Astrocyte (in vitro differentiated cells and primary cell): ENCODE results near the gene FGGY. TPM values are rescaled to one million over a fixed set of nuclear protein-coding genes. Genes with fewer than 3 reads are reported as not detected.

Source experiments
- DNase-seq: peaks from one replicate; pipeline ENCODE4 v3.0.0-alpha.2; 2010; ENCODE audit warnings: low read depth
- FAIRE-seq: peaks from 2 replicates; lab custom pipeline; 2011; peaks lifted over from hg19 to GRCh38; lab: Jason Lieb, UNC
- H2AFZ ChIP-seq: 2 replicates; pipeline ENCODE4 v1.6.0; 2012; ENCODE audit warnings: low read depth, low read length, inconsistent platforms
- H3K27ac ChIP-seq: 2 replicates; pipeline ENCODE4 v1.5.1; 2011; ENCODE audit warnings: low read depth, low read length, inconsistent platforms
- H3K27me3 ChIP-seq: 2 replicates; pipeline ENCODE4 v1.6.0; 2011; ENCODE audit warnings: low read length, inconsistent platforms; ENCODE audit not compliant: insufficient read depth
- H3K36me3 ChIP-seq: 2 replicates; pipeline ENCODE4 v1.5.1; 2011; ENCODE audit warnings: low read length, inconsistent platforms; ENCODE audit not compliant: insufficient read depth
- H3K4me1 ChIP-seq: 2 replicates; pipeline ENCODE4 v1.5.1; 2011; ENCODE audit warnings: low read length, inconsistent platforms; ENCODE audit not compliant: insufficient read depth
- H3K4me2 ChIP-seq: 2 replicates; pipeline ENCODE4 v1.6.0; 2012; ENCODE audit warnings: low read length, inconsistent platforms
- H3K4me3 ChIP-seq: 2 replicates; pipeline ENCODE4 v1.5.1; 2011; ENCODE audit warnings: low read depth, mild to moderate bottlenecking, low read length, inconsistent platforms; ENCODE audit not compliant: insufficient read depth
- H3K79me2 ChIP-seq: 2 replicates; pipeline ENCODE4 v1.6.0; 2012; ENCODE audit warnings: mild to moderate bottlenecking, low read length, inconsistent platforms; ENCODE audit not compliant: insufficient read depth
- H3K9ac ChIP-seq: 2 replicates; pipeline ENCODE4 v1.6.0; 2012; ENCODE audit warnings: mild to moderate bottlenecking, low read length, inconsistent platforms
- H3K9me3 ChIP-seq: 2 replicates; pipeline ENCODE4 v1.5.1; 2012; ENCODE audit warnings: low read depth, mild to moderate bottlenecking, low read length, inconsistent platforms; ENCODE audit not compliant: insufficient read depth
- H4K20me1 ChIP-seq: 2 replicates; pipeline ENCODE4 v1.6.0; 2012; ENCODE audit warnings: low read length, inconsistent platforms; ENCODE audit not compliant: insufficient read depth
- H3K27ac Mint-ChIP-seq: one replicate; pipeline ENCODE4 v1.8.0; 2021; ENCODE audit warnings: mild to moderate bottlenecking, mixed read lengths; ENCODE audit not compliant: unreplicated experiment
- H3K27me3 Mint-ChIP-seq: one replicate; pipeline ENCODE4 v1.8.0; 2021; ENCODE audit warnings: low read depth, mixed read lengths; ENCODE audit not compliant: unreplicated experiment
- H3K36me3 Mint-ChIP-seq: one replicate; pipeline ENCODE4 v1.8.0; 2021; ENCODE audit warnings: low read depth, mixed read lengths; ENCODE audit not compliant: unreplicated experiment
- H3K4me1 Mint-ChIP-seq: one replicate; pipeline ENCODE4 v1.8.0; 2021; ENCODE audit warnings: low read depth, mixed read lengths; ENCODE audit not compliant: unreplicated experiment
- H3K4me3 Mint-ChIP-seq: one replicate; pipeline ENCODE4 v1.8.0; 2021; ENCODE audit warnings: mild to moderate bottlenecking, moderate library complexity, mixed read lengths; ENCODE audit not compliant: unreplicated experiment
- H3K9me3 Mint-ChIP-seq: one replicate; pipeline ENCODE4 v1.8.0; 2021; ENCODE audit warnings: mild to moderate bottlenecking, mixed read lengths; ENCODE audit not compliant: unreplicated experiment
- EZH2 ChIP-seq: IDR thresholded peaks from 2 replicates; pipeline ENCODE4 v1.6.1; 2012; ENCODE audit warnings: mild to moderate bottlenecking, low read length, inconsistent platforms; ENCODE audit not compliant: insufficient read depth
- total RNA-seq: library from RNA; stranded (reverse); gene quantifications from 2 replicates; pipeline ENCODE4 v1.2.1, GENCODE V29; 2021
- TF ChIP-seq, protein P1 (sequence below): IDR thresholded peaks from 2 replicates; pipeline ENCODE4 v1.5.1; 2011; ENCODE audit warnings: low read depth, mild to moderate bottlenecking, inconsistent platforms, low read length, moderate library complexity; ENCODE audit not compliant: insufficient read depth

Gene FGGY
- total RNA-seq, 1 donor from 2014 or later: 6.8 TPM

DNA sequence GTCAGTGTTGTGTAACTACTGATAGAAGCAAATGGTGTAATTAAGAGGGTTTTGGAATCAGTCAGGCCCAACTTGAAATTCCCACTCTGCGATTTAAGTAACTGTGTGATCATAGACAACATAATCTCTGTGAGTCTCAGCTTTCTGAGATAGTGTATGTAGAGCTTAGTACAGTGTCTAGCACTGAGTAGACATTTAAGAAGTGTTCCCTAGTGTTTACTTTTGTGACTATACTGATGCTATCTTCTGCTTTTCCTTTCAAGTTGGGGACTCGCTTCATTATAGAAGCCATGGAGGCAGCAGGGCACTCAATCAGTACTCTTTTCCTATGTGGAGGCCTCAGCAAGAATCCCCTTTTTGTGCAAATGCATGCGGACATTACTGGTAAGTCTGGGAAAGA lies 370.1 kb downstream of the FGGY start:
- TF ChIP-seq EZH2: no peak
- TF ChIP-seq, protein P1, sequence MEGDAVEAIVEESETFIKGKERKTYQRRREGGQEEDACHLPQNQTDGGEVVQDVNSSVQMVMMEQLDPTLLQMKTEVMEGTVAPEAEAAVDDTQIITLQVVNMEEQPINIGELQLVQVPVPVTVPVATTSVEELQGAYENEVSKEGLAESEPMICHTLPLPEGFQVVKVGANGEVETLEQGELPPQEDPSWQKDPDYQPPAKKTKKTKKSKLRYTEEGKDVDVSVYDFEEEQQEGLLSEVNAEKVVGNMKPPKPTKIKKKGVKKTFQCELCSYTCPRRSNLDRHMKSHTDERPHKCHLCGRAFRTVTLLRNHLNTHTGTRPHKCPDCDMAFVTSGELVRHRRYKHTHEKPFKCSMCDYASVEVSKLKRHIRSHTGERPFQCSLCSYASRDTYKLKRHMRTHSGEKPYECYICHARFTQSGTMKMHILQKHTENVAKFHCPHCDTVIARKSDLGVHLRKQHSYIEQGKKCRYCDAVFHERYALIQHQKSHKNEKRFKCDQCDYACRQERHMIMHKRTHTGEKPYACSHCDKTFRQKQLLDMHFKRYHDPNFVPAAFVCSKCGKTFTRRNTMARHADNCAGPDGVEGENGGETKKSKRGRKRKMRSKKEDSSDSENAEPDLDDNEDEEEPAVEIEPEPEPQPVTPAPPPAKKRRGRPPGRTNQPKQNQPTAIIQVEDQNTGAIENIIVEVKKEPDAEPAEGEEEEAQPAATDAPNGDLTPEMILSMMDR: no peak

GRCh38 chr1:59669752-59670312 lies 372.9 kb downstream of the FGGY start:
- peak overlapping the region; percentile 64 for H3K4me2 ChIP-seq
- no peaks in the 10 kb centered on the region for H3K79me2 ChIP-seq
- peaks cover 18% of the 10 kb centered on the region for H3K4me1 Mint-ChIP-seq
- H3K36me3 Mint-ChIP-seq: peaks cover 14% of the 10 kb centered on the region
- peak; percentile 50 for FAIRE-seq
- H3K9me3 ChIP-seq: peaks cover 9% of the 10 kb centered on the region
- no peak overlapping the region for H3K4me3 ChIP-seq
- peak overlapping the region; percentile 16 for H2AFZ ChIP-seq
- peaks cover 12% of the 10 kb centered on the region for H3K4me1 ChIP-seq
- H3K27ac Mint-ChIP-seq: peak overlapping the region; percentile 41
- TF ChIP-seq EZH2: no peak
- TF ChIP-seq, protein P1: no peak
- peak; percentile 66 for DNase-seq
- no peaks in the 10 kb centered on the region for H4K20me1 ChIP-seq
- no peak overlapping the region for H3K4me3 Mint-ChIP-seq
- peaks cover 18% of the 10 kb centered on the region for H3K9me3 Mint-ChIP-seq
- no peak overlapping the region for H3K27ac ChIP-seq
- H3K9ac ChIP-seq: peak overlapping the region; percentile 6
- no peaks in the 10 kb centered on the region for H3K36me3 ChIP-seq
- no peaks in the 10 kb centered on the region for H3K27me3 ChIP-seq
- H3K27me3 Mint-ChIP-seq: no peaks in the 10 kb centered on the region

More for the DNA sequence above, 370.1 kb downstream of the FGGY start:
- Histone ChIP-seq H3K9me3 (no peaks in the 10 kb centered on the region), H3K4me2 (no peak overlapping the region), H3K4me3 (no peak overlapping the region), H3K27ac (no peak overlapping the region), H3K4me1 (peaks cover 12% of the 10 kb centered on the region), H3K36me3 (no peaks in the 10 kb centered on the region), H4K20me1 (no peaks in the 10 kb centered on the region), H3K9ac (no peak overlapping the region), H3K27me3 (no peaks in the 10 kb centered on the region), H3K79me2 (no peaks in the 10 kb centered on the region), H2AFZ (no peak overlapping the region)
- H3K4me3 Mint-ChIP-seq: no peak overlapping the region
- no peak overlapping the region for H3K27ac Mint-ChIP-seq
- peaks cover 20% of the 10 kb centered on the region for H3K4me1 Mint-ChIP-seq
- DNase-seq: no peak
- H3K36me3 Mint-ChIP-seq: no peaks in the 10 kb centered on the region
- no peaks in the 10 kb centered on the region for H3K9me3 Mint-ChIP-seq
- H3K27me3 Mint-ChIP-seq: no peaks in the 10 kb centered on the region
- FAIRE-seq: no peak

DNA sequence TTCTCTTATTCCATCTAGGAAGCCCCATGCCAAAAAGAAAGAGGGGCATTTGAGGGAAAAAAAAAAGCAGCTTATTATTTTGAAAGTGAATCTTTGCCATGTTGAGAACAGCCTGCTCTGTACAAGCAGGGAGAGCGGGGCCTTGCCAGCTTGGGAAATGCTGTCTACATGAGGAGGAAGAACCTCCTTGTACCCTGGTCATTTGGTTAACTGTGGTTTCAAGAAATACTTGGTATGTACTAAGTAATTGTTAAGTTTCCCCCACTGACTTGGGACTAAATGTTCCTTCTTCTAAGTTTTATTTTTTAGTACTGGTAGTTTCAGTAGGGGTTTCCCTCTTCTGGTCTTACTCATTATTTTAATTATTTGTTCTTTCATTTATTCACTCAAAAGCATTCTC lies 373.8 kb downstream of the FGGY start:
- H3K4me3 Mint-ChIP-seq: no peak overlapping the region
- Histone ChIP-seq H2AFZ (no peak overlapping the region), H3K27ac (no peak overlapping the region), H3K4me1 (peaks cover 12% of the 10 kb centered on the region), H3K36me3 (no peaks in the 10 kb centered on the region), H3K27me3 (no peaks in the 10 kb centered on the region), H3K4me3 (no peak overlapping the region), H3K9me3 (peaks cover 9% of the 10 kb centered on the region), H3K79me2 (no peaks in the 10 kb centered on the region), H3K4me2 (no peak overlapping the region), H3K9ac (no peak overlapping the region), H4K20me1 (no peaks in the 10 kb centered on the region)
- no peak for TF ChIP-seq EZH2
- TF ChIP-seq, protein P1: no peak
- no peak for DNase-seq
- no peak overlapping the region for H3K27ac Mint-ChIP-seq
- FAIRE-seq: no peak
- peaks cover 21% of the 10 kb centered on the region for H3K4me1 Mint-ChIP-seq
- H3K27me3 Mint-ChIP-seq: no peaks in the 10 kb centered on the region
- H3K9me3 Mint-ChIP-seq: peaks cover 21% of the 10 kb centered on the region
- H3K36me3 Mint-ChIP-seq: peaks cover 18% of the 10 kb centered on the region
